Measurements from ENCODE around the gene PHLPP2.
A peak's percentile ranks its signal among the peaks of the same experiment; 100 is the strongest.
"Not testable (repeated sequence)": the region's sequence is repeated elsewhere in the genome, so short reads cannot be mapped to it uniquely, and the experiment has no call there.

The PHLPP2 gene

DNA sequence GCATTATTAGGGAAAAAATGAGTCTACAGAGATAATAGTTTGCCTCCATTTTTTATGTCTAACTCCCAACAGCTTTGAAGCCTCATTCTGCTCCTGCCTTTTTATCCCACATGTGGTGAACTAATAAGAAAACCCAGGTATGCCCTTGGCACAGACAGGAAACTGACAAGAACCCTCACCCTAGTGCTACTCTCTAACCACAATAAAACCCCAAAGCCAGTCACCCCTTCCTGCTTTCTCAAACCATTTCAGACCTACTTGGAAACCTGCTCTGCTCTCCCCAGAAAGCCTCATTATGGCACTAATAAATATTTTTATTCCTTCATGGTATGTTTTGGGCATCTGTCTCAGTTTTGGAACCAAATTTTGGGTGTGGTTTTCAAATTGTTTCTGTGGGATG lies 102.4 kb downstream of the PHLPP2 start:
- in situ Hi-C loops (cut with HindIII; ENCODE audit: low sequenced_read_pairs): no loop called here
- TF ChIP-seq, protein P1, sequence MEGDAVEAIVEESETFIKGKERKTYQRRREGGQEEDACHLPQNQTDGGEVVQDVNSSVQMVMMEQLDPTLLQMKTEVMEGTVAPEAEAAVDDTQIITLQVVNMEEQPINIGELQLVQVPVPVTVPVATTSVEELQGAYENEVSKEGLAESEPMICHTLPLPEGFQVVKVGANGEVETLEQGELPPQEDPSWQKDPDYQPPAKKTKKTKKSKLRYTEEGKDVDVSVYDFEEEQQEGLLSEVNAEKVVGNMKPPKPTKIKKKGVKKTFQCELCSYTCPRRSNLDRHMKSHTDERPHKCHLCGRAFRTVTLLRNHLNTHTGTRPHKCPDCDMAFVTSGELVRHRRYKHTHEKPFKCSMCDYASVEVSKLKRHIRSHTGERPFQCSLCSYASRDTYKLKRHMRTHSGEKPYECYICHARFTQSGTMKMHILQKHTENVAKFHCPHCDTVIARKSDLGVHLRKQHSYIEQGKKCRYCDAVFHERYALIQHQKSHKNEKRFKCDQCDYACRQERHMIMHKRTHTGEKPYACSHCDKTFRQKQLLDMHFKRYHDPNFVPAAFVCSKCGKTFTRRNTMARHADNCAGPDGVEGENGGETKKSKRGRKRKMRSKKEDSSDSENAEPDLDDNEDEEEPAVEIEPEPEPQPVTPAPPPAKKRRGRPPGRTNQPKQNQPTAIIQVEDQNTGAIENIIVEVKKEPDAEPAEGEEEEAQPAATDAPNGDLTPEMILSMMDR (IDR thresholded peaks at IDR 0.05; ENCODE audit: low read depth, low read length, missing control alignments): no peak
- DNase-seq (ENCODE audit: low read depth): no peak
- no peak overlapping the region for H3K4me3 ChIP-seq (ENCODE audit: low read depth, low read length)

DNA sequence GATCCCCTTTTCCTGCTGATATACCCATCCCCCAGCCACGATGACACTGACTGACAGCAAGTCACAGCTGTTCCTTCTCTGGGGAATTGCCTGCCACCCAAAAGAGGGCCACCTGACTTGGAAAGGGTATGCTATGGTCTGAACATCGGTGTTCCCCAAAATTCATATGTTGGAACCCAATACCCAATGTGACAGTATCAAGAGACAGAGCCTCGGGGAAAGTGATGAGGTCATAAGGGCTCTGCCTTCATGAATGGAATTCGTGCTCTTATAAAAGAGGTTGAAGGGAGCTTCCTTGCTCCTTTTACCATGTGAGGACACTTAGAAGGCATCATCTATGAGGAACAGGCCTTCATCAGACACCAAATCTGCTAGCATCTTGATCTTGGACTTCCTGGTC lies 106.1 kb downstream of the PHLPP2 start:
- no peak overlapping the region for H3K4me3 ChIP-seq (ENCODE audit: low read depth, low read length)
- in situ Hi-C loops (cut with HindIII; ENCODE audit: low sequenced_read_pairs): no loop called here
- no peak for DNase-seq (ENCODE audit: low read depth)
- TF ChIP-seq, protein P1 (IDR thresholded peaks at IDR 0.05; ENCODE audit: low read depth, low read length, missing control alignments): no peak

DNA sequence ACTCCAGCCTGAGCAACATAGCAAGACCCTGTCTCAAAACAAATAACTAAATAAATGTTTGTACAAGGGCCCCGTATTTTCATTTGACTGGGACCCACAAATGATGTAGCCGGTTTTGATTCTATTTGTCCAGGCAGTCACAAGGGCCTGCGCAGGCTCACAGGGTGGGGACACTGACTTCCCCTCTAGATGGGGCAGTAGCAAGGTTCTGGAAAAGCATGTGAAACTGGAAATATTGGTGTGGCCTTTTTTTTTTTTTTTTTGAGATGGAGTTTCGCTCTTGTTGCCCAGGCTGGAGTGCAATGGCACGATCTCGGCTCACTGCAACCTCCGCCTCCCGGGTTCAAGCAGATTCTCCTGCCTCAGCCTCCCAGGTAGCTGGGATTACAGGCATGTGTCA lies 109.5 kb downstream of the PHLPP2 start:
- H3K4me3 ChIP-seq (ENCODE audit: low read depth, low read length); in situ Hi-C loops (cut with HindIII; ENCODE audit: low sequenced_read_pairs); DNase-seq (ENCODE audit: low read depth): not testable (repeated sequence)

DNA sequence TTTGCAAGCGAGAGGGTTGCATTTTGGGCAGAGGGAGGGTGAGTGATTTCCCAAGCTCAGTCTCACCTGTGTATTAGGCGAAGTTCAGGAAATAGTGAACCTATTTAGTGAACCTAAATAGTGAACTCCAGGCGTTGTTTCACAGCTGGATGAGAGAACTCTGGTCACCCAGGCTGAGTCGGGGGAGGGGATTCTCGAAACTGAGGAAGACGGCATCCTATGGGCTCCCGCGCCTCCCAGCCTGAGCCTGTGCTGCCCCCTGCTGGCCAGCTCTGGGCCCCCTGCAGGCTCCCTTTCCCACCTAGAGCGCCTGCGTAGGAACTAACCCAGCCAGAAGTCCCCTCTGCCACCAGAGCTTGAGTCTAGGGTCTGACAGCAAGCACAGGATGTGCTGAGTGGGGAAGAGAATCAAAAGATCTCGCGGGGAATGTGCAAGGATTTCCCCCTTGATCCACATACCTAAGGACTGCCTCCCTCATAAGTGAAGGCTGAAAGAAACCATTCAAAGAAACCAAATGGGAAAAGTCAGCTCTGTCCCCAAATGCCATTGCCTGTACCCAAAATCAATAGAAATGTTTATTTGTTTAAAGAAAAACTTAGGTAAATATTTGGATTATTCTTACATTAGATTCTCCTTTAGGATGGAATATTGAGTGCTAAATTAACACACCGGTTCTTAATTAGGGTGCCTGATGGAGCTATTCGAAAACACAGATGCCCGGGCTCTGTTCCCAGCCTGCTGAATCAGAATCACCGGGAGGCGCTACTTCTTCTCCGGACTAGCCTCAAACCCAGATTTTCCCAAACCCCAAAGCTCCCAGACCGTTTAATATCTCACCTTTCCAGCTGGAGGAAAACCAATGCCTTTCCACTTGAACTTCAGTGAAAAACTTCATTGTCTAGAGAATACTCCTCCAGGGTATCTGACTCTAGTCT lies 113.3 kb downstream of the PHLPP2 start:
- no peak overlapping the region for H3K4me3 ChIP-seq (ENCODE audit: low read depth, low read length)
- TF ChIP-seq, protein P1 (IDR thresholded peaks at IDR 0.05; ENCODE audit: low read depth, low read length, missing control alignments): peak; percentile 71
- in situ Hi-C loops (cut with HindIII; ENCODE audit: low sequenced_read_pairs): no loop called here
- no peak for DNase-seq (ENCODE audit: low read depth)

DNA sequence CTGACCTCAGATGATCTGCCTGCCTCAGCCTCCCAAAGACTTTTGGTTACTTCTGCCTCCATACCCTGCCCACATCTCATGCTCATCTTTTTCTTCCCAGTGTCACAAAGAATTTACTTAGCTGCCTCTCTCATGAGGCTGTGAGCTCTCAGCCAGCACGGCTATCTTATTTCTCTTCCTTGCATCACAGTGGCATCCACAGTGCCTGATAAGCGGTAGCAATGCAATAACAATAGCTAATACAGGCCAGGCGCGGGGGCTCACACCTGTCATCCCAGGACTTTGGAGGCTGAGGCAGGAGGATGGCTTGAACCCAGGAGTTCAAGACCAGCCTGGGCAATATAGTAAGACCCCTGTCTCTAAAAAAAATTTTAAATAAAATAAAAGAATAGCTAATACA lies 114.1 kb downstream of the PHLPP2 start:
- TF ChIP-seq, protein P1 (IDR thresholded peaks at IDR 0.05; ENCODE audit: low read depth, low read length, missing control alignments): no peak
- in situ Hi-C loops (cut with HindIII; ENCODE audit: low sequenced_read_pairs): no loop called here
- no peak overlapping the region for H3K4me3 ChIP-seq (ENCODE audit: low read depth, low read length)
- no peak for DNase-seq (ENCODE audit: low read depth)

DNA sequence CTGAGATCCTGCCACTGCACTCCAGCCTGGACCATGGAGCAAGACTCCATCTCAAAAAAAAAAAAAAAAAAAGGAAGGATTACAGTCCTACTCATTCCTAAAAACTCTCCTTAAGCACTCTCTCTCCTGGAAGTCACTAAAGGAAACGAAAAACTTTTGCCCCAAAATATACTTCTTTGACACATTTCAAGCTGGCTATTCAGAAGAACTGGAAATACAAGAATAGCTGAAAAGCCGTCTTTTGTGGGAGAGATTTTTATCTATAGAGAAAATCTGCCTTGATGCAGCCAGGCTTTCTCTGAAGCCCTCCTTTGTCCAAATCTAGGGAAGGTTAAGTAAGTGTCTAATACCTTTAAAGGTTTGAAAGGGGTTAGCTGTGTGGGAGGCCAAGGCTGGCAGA lies 115.4 kb downstream of the PHLPP2 start:
- in situ Hi-C loops (cut with HindIII; ENCODE audit: low sequenced_read_pairs): no loop called here
- TF ChIP-seq, protein P1 (IDR thresholded peaks at IDR 0.05; ENCODE audit: low read depth, low read length, missing control alignments): no peak
- DNase-seq (ENCODE audit: low read depth): no peak

DNA sequence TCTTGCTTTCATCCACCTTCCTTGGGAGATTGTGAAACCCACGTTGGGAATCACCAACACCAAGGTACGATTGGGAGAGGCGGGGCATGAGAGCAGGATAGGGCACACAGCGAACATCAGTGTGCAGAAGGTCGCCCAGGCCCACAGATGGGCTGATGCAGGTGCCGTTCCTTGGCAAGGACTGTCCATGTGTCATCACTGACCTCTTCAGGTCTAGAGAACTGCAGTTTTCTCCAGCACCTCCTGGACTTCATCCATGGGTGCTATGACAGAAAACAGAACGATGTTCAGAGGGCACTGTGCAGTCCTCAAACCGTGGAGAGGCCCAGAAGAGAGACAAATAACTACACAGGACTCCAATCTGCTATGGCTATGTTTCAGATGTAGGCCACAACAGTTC lies 123.7 kb downstream of the PHLPP2 start:
- no peak for DNase-seq (ENCODE audit: low read depth)
- no peak overlapping the region for H3K4me3 ChIP-seq (ENCODE audit: low read depth, low read length)
- TF ChIP-seq, protein P1 (IDR thresholded peaks at IDR 0.05; ENCODE audit: low read depth, low read length, missing control alignments): no peak
- in situ Hi-C loops (cut with HindIII; ENCODE audit: low sequenced_read_pairs): no loop called here

More for the DNA sequence above, 115.4 kb downstream of the PHLPP2 start:
- H3K4me3 ChIP-seq (ENCODE audit: low read depth, low read length): no peak overlapping the region

DNA sequence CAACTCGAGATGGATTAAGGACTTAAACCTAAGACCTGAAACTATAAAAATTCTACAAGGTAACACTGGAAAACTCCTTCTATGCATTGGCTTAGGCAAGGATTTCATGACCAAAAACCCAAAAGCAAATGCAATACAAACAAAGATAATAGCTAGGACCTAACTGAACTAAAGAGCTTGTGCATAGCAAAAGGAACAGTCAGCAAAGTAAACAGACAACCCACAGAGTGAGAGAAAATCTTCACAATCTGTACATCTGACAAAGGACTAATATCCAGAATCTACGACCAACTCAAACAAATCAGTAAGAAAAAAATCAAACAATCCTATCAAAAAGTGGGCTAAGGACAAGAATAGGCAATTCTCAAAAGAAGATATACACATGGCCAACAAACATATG lies 126.1 kb downstream of the PHLPP2 start:
- H3K4me3 ChIP-seq (ENCODE audit: low read depth, low read length); DNase-seq (ENCODE audit: low read depth); in situ Hi-C loops (cut with HindIII; ENCODE audit: low sequenced_read_pairs): not testable (repeated sequence)

DNA sequence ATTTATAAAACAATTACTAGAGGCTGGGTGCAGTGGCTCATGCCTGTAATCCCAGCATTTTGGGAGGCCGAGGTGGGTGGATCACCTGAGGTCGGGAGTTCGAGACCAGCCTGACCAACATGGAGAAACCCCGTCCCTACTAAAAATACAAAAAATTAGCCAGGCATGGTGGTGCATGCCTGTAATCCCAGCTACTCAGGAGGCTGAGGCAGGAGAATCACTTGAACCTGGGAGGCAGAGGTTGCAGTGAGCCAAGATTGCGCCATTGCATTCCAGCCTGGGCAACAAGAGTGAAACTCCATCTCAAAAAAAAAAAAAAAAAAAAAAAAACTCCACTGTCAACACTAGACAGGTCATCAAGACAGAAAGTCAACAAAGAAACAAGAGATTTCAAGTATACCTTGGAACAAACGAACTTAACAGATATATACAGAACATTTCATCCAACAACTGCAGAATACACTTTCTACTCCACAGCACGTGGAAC lies 129.1 kb downstream of the PHLPP2 start:
- in situ Hi-C loops (cut with HindIII; ENCODE audit: low sequenced_read_pairs); H3K4me3 ChIP-seq (ENCODE audit: low read depth, low read length); DNase-seq (ENCODE audit: low read depth): not testable (repeated sequence)
